Epithelial cell of esophagus (primary cell): ENCODE data around the gene KCNE3.

Experiments
- DNase-seq: peaks from one replicate; pipeline ENCODE4 v3.0.0; 2010; ENCODE audit warnings: low read depth
- H3K4me3 ChIP-seq: 2 replicates; pipeline ENCODE4 v1.5.1; 2011; ENCODE audit warnings: mild to moderate bottlenecking, low read length, control low read depth
- TF ChIP-seq, protein P1 (sequence below): IDR thresholded peaks from 2 replicates; pipeline ENCODE4 v1.5.1; 2011; ENCODE audit warnings: low read depth, mild to moderate bottlenecking, low read length, control low read depth, inconsistent platforms; ENCODE audit not compliant: insufficient read depth; ENCODE audit errors: missing control alignments

The KCNE3 gene

DNA sequence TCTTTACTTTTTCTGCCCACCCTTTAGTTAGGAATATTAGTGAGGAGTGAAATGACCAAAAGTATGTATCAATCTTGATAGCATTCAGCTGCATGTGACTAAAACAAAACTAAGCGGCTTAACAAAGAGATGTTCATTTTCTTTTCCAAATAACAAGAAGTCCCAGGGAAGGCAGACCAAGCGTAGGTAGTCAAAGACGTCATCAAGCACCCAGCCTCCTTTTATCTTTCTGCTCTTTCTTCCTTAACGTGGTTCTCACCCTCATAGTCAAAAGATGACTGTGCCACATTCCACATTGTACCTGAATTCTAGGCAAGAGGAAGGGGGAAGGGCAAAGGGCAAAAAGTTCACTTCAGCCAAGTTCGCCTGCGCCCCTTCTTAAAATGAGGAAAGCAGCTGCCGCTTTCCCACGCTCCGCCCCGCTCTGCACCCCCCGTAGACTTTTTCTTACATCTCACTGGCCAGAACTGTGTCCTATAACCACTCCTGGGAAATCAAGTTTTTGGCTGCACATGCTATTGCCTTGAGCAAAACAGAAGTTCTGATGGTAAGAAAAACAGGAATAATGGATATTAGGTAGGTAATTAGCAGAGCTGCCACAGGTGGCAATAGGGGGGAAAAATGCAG lies 54.5 kb downstream of the KCNE3 start:
- H3K4me3 ChIP-seq, result no peak overlapping the region
- TF ChIP-seq, protein P1, sequence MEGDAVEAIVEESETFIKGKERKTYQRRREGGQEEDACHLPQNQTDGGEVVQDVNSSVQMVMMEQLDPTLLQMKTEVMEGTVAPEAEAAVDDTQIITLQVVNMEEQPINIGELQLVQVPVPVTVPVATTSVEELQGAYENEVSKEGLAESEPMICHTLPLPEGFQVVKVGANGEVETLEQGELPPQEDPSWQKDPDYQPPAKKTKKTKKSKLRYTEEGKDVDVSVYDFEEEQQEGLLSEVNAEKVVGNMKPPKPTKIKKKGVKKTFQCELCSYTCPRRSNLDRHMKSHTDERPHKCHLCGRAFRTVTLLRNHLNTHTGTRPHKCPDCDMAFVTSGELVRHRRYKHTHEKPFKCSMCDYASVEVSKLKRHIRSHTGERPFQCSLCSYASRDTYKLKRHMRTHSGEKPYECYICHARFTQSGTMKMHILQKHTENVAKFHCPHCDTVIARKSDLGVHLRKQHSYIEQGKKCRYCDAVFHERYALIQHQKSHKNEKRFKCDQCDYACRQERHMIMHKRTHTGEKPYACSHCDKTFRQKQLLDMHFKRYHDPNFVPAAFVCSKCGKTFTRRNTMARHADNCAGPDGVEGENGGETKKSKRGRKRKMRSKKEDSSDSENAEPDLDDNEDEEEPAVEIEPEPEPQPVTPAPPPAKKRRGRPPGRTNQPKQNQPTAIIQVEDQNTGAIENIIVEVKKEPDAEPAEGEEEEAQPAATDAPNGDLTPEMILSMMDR, result no peak
- DNase-seq, result no peak

GRCh38 chr11:74412321-74412720 lies 55.0 kb downstream of the KCNE3 start:
- no peak overlapping the region for H3K4me3 ChIP-seq
- TF ChIP-seq, protein P1, result no peak
- DNase-seq, result peak; percentile 25

GRCh38 chr11:74409633-74410032 lies 57.7 kb downstream of the KCNE3 start:
- TF ChIP-seq, protein P1, result no peak
- no peak for DNase-seq
- H3K4me3 ChIP-seq, result no peak overlapping the region
